GM12892 (cell line): ENCODE measurements around the gene MALAT1.

Source experiments
- POLR2A ChIP-seq: IDR thresholded peaks from 2 replicates; pipeline ENCODE4 v1.6.1; 2011; ENCODE audit warnings: low read depth, low read length, control low read depth
- POLR2AphosphoS5 ChIP-seq: IDR thresholded peaks from 2 replicates; pipeline ENCODE4 v1.6.1; 2011; ENCODE audit warnings: low read depth, low read length, control low read depth
- TAF1 ChIP-seq: IDR thresholded peaks from 2 replicates; pipeline ENCODE4 v1.6.1; 2011; ENCODE audit warnings: low read depth, mild to moderate bottlenecking, control low read depth, low read length, borderline replicate concordance

GRCh38 chr11:65502274-65502554 lies 3.4 kb downstream of the MALAT1 start:
- no peak for TF ChIP-seq POLR2A
- no peak for TF ChIP-seq POLR2AphosphoS5
- no peak for TF ChIP-seq TAF1
